Right lobe of liver (tissue), 6 donors: ENCODE data around the gene STK32B. TPM values are rescaled to one million over a fixed set of nuclear protein-coding genes. Genes with fewer than 3 reads are reported as not detected.

Experiments used
- ATAC-seq, 4 donors: fragments of 200-7000 bp; cut with Tn5 transposase; one replicate each; pipeline ENCODE4 v1.9.1; 2020; ENCODE audit warnings: mild to moderate bottlenecking in 4 of 4, moderate library complexity in 4 of 4
- DNase-seq, 3 donors: peaks; one replicate each; pipeline ENCODE4 v3.0.0-alpha.2; 2020
- H3K27ac ChIP-seq, 3 donors: fragments of 200-600 bp; one replicate each; pipeline ENCODE4 v1.8.0; 2022
- H3K27me3 ChIP-seq, 2 donors: fragments of 200-600 bp; one replicate each; pipeline ENCODE4 v1.8.0; 2022
- H3K36me3 ChIP-seq, 4 donors: fragments of 200-600 bp; sonication (generic) in 1 of 4; one replicate each; pipeline versions ENCODE4 v1.5.1 to v1.8.0; 2017 to 2022; ENCODE audit warnings: control low read depth in 1 of 4
- H3K4me1 ChIP-seq, 4 donors: fragments of 200-600 bp; sonication (generic) in 1 of 4; one replicate each; pipeline versions ENCODE4 v1.5.1 to v1.8.0; 2017 to 2022; ENCODE audit warnings: control low read depth in 1 of 4
- H3K4me3 ChIP-seq, 3 donors: fragments of 200-600 bp; one replicate each; pipeline ENCODE4 v1.8.0; 2022
- H3K9me3 ChIP-seq, 4 donors: fragments of 200-600 bp; sonication (generic) in 1 of 4; one replicate each; pipeline versions ENCODE4 v1.5.1 to v1.8.0; 2017 to 2022; ENCODE audit warnings: control low read depth in 1 of 4
- CTCF ChIP-seq, 4 donors: fragments of 200-600 bp in 3 of 4; fragments of 450-650 bp in 1 of 4; IDR thresholded peaks; one replicate each; pipeline versions ENCODE4 v1.5.1 to v1.8.0; 2016 to 2022; ENCODE audit warnings: antibody characterized with exemption in 4 of 4, mild to moderate bottlenecking in 2 of 4
- POLR2A ChIP-seq: fragments of 450-650 bp; IDR thresholded peaks from one replicate; pipeline ENCODE4 v1.6.1; 2017; ENCODE audit warnings: antibody characterized with exemption, mild to moderate bottlenecking
- WGBS: methylation state at CpG from one replicate; pipeline ENCODE4 v1.1.6; 2018; ENCODE audit warnings: low coverage, low lambda C conversion rate; ENCODE audit not compliant: insufficient coverage; ENCODE audit errors: missing lambda C conversion rate; 5-methylcytosine and 5-hydroxymethylcytosine counted together
- intact Hi-C, 2 donors: fragments of 100-400 bp; cut with DNase I; formaldehyde crosslinking; loops; one replicate each; pipeline versions ENCODE4 v1.11.2 to v1.14.1; 2022
- total RNA-seq, 6 experiments: library from RNA; depleted of rRNA in 2 of 6; stranded (reverse); fragments of >200 nt in 2 of 6; fragmentation: NEBNext Ultra II Directional in 3 of 6; extraction: Animal tissue kit (Norgen Biotek cat#: 25700) in 3 of 6; gene quantifications; one replicate each; pipeline versions ENCODE4 v1.1.0 to v1.2.4, GENCODE V29; 2016 to 2023
- donor health status: DM: no; HTN: yes; CAD: no.
- donor health status: DM: no; HTN: no; CAD: no.
- donor health status: DM: no; HTN: no; CAD: no.
- donor health status: DM: no; HTN: yes; CAD: no.
- donor health status: DM: no; HTN: yes; CAD: no.

Gene STK32B
- total RNA-seq, 6 experiments from 2014 or later = 0.05 to 0.07 TPM; not detected in 4

- intact Hi-C loops = no loop called here
- Histone ChIP-seq H3K36me3 (no peaks in the 10 kb centered on the region), H3K9me3 (no peaks in the 10 kb centered on the region), H3K4me1 (no peaks in the 10 kb centered on the region), H3K27ac (no peak overlapping the region), H3K4me3 (no peak overlapping the region), H3K27me3 (no peaks in the 10 kb centered on the region)
- DNase-seq (no peak), ATAC-seq (no peak)
- TF ChIP-seq POLR2A (no peak), CTCF (IDR thresholded peaks at IDR 0.05) (no peak)
- WGBS = 13% methylated on average over 1 of the region's 1 CpG
Observed at GRCh38 chr4:5114950-5115349, 63.7 kb downstream of the STK32B start.

GRCh38 chr4:5118091-5118786, 67.0 kb downstream of the STK32B start:
- WGBS = 55% methylated on average over 3 of the region's 6 CpGs

GRCh38 chr4:5118994-5119835, 67.9 kb downstream of the STK32B start:
- no peak for TF ChIP-seq CTCF (IDR thresholded peaks at IDR 0.05)
- no peak for TF ChIP-seq POLR2A
- DNase-seq = no peak
- intact Hi-C loops = no loop called here
- no peaks in the 10 kb centered on the region for H3K4me1 ChIP-seq
- no peaks in the 10 kb centered on the region for H3K36me3 ChIP-seq
- no peak overlapping the region for H3K4me3 ChIP-seq
- H3K9me3 ChIP-seq = no peaks in the 10 kb centered on the region
- 58% methylated on average over 11 of the region's 11 CpGs for WGBS
- no peak overlapping the region for H3K27ac ChIP-seq
- ATAC-seq = no peak
- no peaks in the 10 kb centered on the region for H3K27me3 ChIP-seq

More at GRCh38 chr4:5118091-5118786, 67.0 kb downstream of the STK32B start:
- Histone ChIP-seq H3K4me1 (no peaks in the 10 kb centered on the region), H3K36me3 (no peaks in the 10 kb centered on the region), H3K9me3 (no peaks in the 10 kb centered on the region), H3K27me3 (no peaks in the 10 kb centered on the region), H3K4me3 (no peak overlapping the region), H3K27ac (no peak overlapping the region)
- ATAC-seq = no peak
- intact Hi-C loops = no loop called here
- no peak for DNase-seq
- no peak for TF ChIP-seq POLR2A
- TF ChIP-seq CTCF (IDR thresholded peaks at IDR 0.05) = no peak

GRCh38 chr4:5120067-5120466, 68.8 kb downstream of the STK32B start:
- no peak for DNase-seq
- Histone ChIP-seq H3K9me3 (no peaks in the 10 kb centered on the region), H3K27ac (no peak overlapping the region), H3K4me3 (no peak overlapping the region), H3K27me3 (no peaks in the 10 kb centered on the region), H3K4me1 (no peaks in the 10 kb centered on the region), H3K36me3 (no peaks in the 10 kb centered on the region)
- intact Hi-C loops = no loop called here
- TF ChIP-seq POLR2A (no peak), CTCF (IDR thresholded peaks at IDR 0.05) (no peak)
- WGBS = 66% methylated on average over 10 of the region's 10 CpGs
- ATAC-seq = no peak
